Measurements from ENCODE around the gene DNAJC17.

DNAJC17 gene

GRCh38 chr15:40764629-40765103 is 42.6 kb downstream of the DNAJC17 start:
- no peak for DNase-seq

GRCh38 chr15:40763801-40764628 is 43.3 kb downstream of the DNAJC17 start, which contains the start of gene GCHFR:
Gene GCHFR, plus strand, starts transcription at chr15:40764068. Its CDS starts 113 bp downstream, at chr15:40764181.
- DNase-seq, result peak; percentile 91

GRCh38 chr15:40762919-40763800 is 44.1 kb downstream of the DNAJC17 start:
- peak; percentile 94 for DNase-seq

- no peak for DNase-seq
These were observed 47.3 kb downstream of the DNAJC17 start for GRCh38 chr15:40759961-40760360.

- no peak for DNase-seq
These were observed 50.3 kb downstream of the DNAJC17 start for GRCh38 chr15:40756938-40757337.

- peak; percentile 38 for DNase-seq
These were observed 51.5 kb downstream of the DNAJC17 start for GRCh38 chr15:40755812-40756208.

- peak; percentile 95 for DNase-seq
These were observed 52.1 kb downstream of the DNAJC17 start, which contains the start of gene RMDN3 for GRCh38 chr15:40754883-40755811. Gene RMDN3, minus strand, starts transcription at chr15:40755254. Its CDS starts 471 bp downstream, at chr15:40754783.

- peak; percentile 45 for DNase-seq
These were observed 52.7 kb downstream of the DNAJC17 start for GRCh38 chr15:40754574-40754882.

- no peak for DNase-seq
These were observed 55.5 kb downstream of the DNAJC17 start for GRCh38 chr15:40751745-40752144.

- no peak for DNase-seq
These were observed 56.4 kb downstream of the DNAJC17 start for GRCh38 chr15:40750885-40751284.

GRCh38 chr15:40749151-40749630 is 58.1 kb downstream of the DNAJC17 start:
- DNase-seq, result no peak

- DNase-seq, result no peak
These were observed 59.3 kb downstream of the DNAJC17 start for GRCh38 chr15:40747685-40748631.

- DNase-seq, result no peak
These were observed 60.3 kb downstream of the DNAJC17 start for GRCh38 chr15:40746916-40747418.

- DNase-seq, result no peak
These were observed 62.5 kb downstream of the DNAJC17 start for GRCh38 chr15:40744815-40745152.

- no peak for DNase-seq
These were observed 63.1 kb downstream of the DNAJC17 start for GRCh38 chr15:40743921-40744814.

- no peak for DNase-seq
These were observed 63.8 kb downstream of the DNAJC17 start for GRCh38 chr15:40743485-40743901.

GRCh38 chr15:40739854-40740253 is 67.4 kb downstream of the DNAJC17 start:
- DNase-seq, result no peak

GRCh38 chr15:40739047-40739446 is 68.2 kb downstream of the DNAJC17 start:
- no peak for DNase-seq

GRCh38 chr15:40737048-40737447 is 70.2 kb downstream of the DNAJC17 start:
- peak; percentile 59 for DNase-seq

- DNase-seq, result no peak
These were observed 70.7 kb downstream of the DNAJC17 start for GRCh38 chr15:40736575-40736974.
